ENCODE results near the gene SEL1L3. TPM values are rescaled to one million over a fixed set of nuclear protein-coding genes. Genes with fewer than 3 reads are reported as not detected.

Gene SEL1L3
- total RNA-seq, 3 donors from 2014 or later (not counting 1 experiment from before 2014, with no cell fraction given), result 45.4 to 61.0 (median 45.7) TPM

DNA sequence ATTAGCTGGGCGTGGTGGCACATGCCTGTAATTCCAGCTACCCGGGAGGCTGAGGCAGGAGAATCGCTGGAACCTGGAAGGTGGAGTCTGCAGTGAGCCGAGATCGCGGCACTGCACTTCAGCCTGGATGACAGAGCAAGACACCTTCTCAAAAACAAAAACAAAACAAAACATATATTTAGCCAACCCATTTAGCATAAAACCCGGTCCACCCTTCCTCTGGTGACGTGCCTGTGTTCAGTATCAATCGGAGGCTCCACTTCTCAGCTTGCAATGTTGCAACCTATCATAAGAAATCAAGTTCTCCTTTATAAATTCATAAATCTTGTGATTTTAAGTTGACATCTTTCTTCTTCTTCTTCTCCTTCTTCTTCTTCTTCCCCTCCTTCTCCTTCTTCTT is 133.2 kb downstream of the SEL1L3 start:
- Histone ChIP-seq H3K4me3 (ENCODE audit: low read length) (no peak overlapping the region), H3K4me1 (ENCODE audit: control insufficient read depth, insufficient read depth, low read length) (peaks cover 4% of the 10 kb centered on the region), H3K27ac (ENCODE audit: low read length) (no peak overlapping the region), H3K9me3 (ENCODE audit: control insufficient read depth, insufficient read depth, low read length) (no peaks in the 10 kb centered on the region), H3K27me3 (ENCODE audit: control insufficient read depth, insufficient read depth, low read length) (no peaks in the 10 kb centered on the region), H3K36me3 (ENCODE audit: control insufficient read depth, insufficient read depth, low read length) (no peaks in the 10 kb centered on the region)
- Mint-ChIP-seq H3K27ac (no peak overlapping the region), H3K4me3 (no peak overlapping the region), H3K27me3 (ENCODE audit: low read depth in 2 of 2) (no peaks in the 10 kb centered on the region), H3K36me3 (no peaks in the 10 kb centered on the region), H3K9me3 (no peaks in the 10 kb centered on the region), H3K4me1 (peaks cover 0 to 5% of the 10 kb centered on the region in 2 donors)
- no peak for TF ChIP-seq CTCF (IDR thresholded peaks at IDR 0.05)
- no peak for ATAC-seq
- intact Hi-C loops (cut with micrococcal nuclease), result no loop called here
- WGBS (ENCODE audit: insufficient coverage), result 94% methylated on average over 9 of the region's 9 CpGs
- DNase-seq, result no peak

GRCh38 chr4:25728886-25729285 is 133.9 kb downstream of the SEL1L3 start:
- no peaks in the 10 kb centered on the region for H3K36me3 ChIP-seq (ENCODE audit: control insufficient read depth, insufficient read depth, low read length)
- no peaks in the 10 kb centered on the region for H3K9me3 Mint-ChIP-seq
- peaks cover 4% of the 10 kb centered on the region for H3K4me1 ChIP-seq (ENCODE audit: control insufficient read depth, insufficient read depth, low read length)
- no peaks in the 10 kb centered on the region for H3K36me3 Mint-ChIP-seq
- no peak overlapping the region for H3K27ac Mint-ChIP-seq
- intact Hi-C loops (cut with micrococcal nuclease), result no loop called here
- H3K9me3 ChIP-seq (ENCODE audit: control insufficient read depth, insufficient read depth, low read length), result no peaks in the 10 kb centered on the region
- H3K27me3 Mint-ChIP-seq (ENCODE audit: low read depth in 2 of 2), result no peaks in the 10 kb centered on the region
- H3K4me3 ChIP-seq (ENCODE audit: low read length), result no peak overlapping the region
- no peak overlapping the region for H3K4me3 Mint-ChIP-seq
- no peak for TF ChIP-seq CTCF (IDR thresholded peaks at IDR 0.05)
- 72% methylated on average over 3 of the region's 3 CpGs for WGBS (ENCODE audit: insufficient coverage)
- ATAC-seq (no peak), DNase-seq (no peak)
- no peaks in the 10 kb centered on the region for H3K27me3 ChIP-seq (ENCODE audit: control insufficient read depth, insufficient read depth, low read length)
- no peak overlapping the region for H3K27ac ChIP-seq (ENCODE audit: low read length)
- H3K4me1 Mint-ChIP-seq, result peaks cover 0 to 5% of the 10 kb centered on the region in 2 donors

DNA sequence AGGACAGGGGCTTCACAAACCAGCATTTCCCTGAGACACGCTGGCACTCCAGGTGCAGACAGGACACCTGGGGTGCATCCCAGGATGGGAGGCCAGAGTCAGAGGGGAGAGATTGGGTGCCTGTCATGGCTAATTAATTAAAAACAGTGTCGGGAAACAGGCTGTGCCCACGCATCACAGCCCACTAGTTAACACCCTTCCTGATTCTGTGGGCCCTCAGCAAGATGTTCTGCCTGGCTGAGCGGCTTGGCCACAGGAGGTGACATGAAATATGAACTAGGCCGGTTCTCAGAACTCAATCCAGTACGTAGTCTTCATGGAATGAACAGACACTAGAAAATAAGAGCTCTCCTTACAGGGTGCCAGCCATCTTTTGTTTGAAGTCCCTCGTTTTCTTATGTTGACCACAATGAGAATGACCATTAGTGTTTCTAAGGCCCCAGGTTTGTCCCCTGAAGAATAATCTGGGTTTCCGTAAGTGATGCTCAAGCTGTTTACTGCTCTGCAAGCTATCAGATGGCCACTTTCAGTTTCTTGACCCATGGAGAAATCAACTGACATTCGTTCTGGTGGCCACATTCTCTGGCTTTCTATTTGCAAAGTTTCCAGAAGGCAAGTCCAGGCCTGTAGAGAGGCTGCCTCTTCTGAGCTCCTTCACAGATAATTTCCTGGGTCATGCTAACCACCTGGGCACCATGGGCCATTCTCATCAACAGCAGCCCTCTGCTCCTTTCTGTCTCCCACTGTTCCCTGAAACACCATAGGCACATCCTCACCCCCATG is 134.9 kb downstream of the SEL1L3 start:
- no peak overlapping the region for H3K27ac Mint-ChIP-seq

More for the DNA sequence above, 134.9 kb downstream of the SEL1L3 start:
- Histone ChIP-seq H3K36me3 (ENCODE audit: control insufficient read depth, insufficient read depth, low read length) (no peaks in the 10 kb centered on the region), H3K9me3 (ENCODE audit: control insufficient read depth, insufficient read depth, low read length) (no peaks in the 10 kb centered on the region), H3K4me3 (ENCODE audit: low read length) (no peak overlapping the region), H3K27ac (ENCODE audit: low read length) (no peak overlapping the region), H3K27me3 (ENCODE audit: control insufficient read depth, insufficient read depth, low read length) (no peaks in the 10 kb centered on the region), H3K4me1 (ENCODE audit: control insufficient read depth, insufficient read depth, low read length) (peaks cover 4% of the 10 kb centered on the region)
- DNase-seq (no peak), ATAC-seq (no peak)
- Mint-ChIP-seq H3K27me3 (ENCODE audit: low read depth in 2 of 2) (no peaks in the 10 kb centered on the region), H3K9me3 (no peaks in the 10 kb centered on the region), H3K4me3 (no peak overlapping the region), H3K36me3 (no peaks in the 10 kb centered on the region), H3K4me1 (peaks cover 0 to 5% of the 10 kb centered on the region in 2 donors)
- WGBS (ENCODE audit: insufficient coverage), result 86% methylated on average over 9 of the region's 9 CpGs
- intact Hi-C loops (cut with micrococcal nuclease), result no loop called here
- TF ChIP-seq CTCF (IDR thresholded peaks at IDR 0.05), result no peak

All from natural killer cell (primary cell).